HG03342 (cell line): ENCODE measurements around the gene PPP1R36.

Experiments
- ATAC-seq: cut with Tn5 transposase; IDR thresholded peaks from one replicate; pipeline ENCODE4 v1.9.1; 2021; ENCODE audit warnings: mild to moderate bottlenecking, moderate library complexity; ENCODE audit not compliant: unreplicated experiment

PPP1R36 gene, protein sequence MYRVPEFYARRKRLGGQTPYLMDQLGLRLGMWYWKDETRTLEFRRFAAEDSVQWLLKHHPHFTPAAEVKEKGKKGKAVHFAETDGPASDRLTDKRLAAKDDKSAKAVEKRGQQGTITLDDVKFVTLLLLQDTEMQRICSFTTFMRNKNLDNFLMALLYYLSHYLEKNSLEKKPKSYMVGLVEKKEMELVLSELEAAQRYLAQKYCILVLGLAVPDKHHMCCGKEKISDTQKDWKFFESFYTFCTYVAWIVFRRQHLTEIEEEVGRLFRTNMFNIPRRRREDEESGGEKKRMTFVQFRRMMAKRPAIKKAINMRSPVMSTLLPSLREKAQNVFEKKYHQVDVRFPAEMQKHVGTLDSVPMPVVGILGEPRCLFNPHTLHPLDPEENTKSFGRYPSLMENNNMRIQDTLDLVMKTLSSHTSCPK

GRCh38 chr14:64549791-64550620, at the start of gene PPP1R36:
TSS of gene PPP1R36 (plus strand) at chr14:64549961. CDS start at chr14:64549998, 37 bp downstream.
- no peak for ATAC-seq

DNA sequence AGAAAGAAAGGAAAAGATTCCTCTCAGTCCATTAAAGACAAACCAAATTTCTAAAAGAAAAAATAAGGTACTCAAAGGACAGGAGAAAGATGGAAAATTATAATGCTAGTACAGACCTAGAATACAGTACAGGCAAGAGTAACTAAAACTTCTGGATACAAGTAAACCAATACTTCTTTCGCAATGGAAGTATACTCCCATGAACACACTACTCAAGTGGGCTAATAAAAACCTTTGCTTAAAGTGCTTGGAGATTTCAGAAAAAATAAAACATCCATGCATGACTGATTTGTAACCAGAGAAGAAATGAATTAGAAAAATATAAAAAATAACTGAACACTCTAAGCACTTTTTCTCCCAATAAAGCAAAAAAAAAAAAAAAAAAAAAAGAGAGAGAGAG, 49.7 kb upstream of the PPP1R36 start:
- no peak for ATAC-seq

DNA sequence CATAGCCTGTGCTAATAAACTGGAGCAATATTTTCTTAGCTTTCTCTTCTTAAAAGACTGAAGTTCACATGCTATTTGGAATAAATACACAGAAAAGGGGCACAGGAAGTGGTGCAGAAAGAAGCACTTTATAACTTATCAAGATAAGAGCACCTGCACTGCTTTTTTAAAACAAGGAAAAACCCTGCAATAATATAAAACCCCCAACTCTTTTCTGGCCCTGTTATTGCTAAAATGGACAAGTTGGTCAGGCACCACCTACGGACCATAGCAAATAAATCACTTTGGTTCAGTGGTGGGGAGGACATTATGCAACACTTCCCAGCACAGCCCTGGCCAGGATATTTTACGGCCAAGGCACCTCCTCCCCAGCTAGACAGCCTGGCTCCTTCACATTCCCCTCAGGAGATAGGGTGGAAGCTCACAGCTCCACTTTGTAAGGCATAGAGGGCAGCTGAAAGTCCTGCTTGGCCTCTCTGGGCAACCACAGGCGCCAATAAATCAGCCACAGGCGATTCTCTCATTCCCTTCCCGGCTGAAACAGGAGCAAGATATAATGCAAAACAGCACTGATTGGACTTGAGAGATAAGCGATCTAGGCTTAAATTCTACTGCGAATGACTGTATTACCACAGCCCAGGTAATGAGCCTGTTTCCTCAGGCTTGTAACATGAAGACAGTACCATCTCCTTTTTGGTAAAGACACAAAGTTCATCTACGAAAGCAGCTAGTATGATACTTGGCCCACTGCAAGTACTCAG, 48.2 kb upstream of the PPP1R36 start:
- no peak for ATAC-seq

DNA sequence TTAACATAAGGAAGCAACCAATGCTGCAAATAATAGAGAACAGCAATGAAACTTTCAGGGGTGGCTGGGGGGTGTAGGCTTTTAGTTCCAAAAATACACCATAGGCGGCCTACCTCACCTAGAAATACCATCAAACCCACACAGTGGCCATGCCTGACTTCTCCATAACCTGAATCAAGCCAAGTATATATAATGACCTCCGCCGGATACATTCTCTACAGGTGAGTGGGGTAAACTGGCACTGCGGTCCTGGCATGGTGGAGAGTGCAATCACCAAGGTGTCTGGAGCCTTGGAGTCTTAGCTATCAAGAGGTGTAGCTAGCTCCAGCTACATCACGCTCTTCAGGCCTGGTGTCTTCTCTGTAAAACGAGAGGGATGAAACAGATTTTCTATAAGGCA, 47.3 kb upstream of the PPP1R36 start:
- no peak for ATAC-seq

DNA sequence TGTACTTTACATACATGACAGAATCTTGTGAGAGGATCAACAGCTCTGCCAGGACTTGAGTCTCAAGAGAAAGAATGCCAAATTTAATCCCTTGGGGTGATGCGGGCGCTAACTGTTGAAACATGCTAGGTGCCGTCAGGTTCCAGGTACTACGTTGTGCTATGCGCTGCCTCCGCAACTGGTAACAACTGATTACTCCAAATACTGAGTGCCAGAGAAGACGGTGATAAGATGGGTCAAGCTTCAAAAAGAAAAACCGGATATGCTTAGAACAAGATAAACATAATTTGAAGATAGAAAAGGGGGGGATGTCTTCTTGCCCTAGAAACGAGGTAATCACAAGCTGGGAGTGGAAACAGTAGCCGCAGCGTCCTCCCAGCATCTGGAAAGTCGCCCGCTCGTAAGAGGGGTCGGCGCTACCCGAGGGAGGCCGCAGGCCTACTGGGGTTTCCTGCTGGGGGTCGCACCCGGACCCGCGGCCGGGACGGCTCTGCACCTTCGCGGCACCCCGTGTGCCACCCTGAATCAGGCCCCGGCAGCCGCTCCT, 46.8 kb upstream of the PPP1R36 start:
- peak; percentile 5 for ATAC-seq

DNA sequence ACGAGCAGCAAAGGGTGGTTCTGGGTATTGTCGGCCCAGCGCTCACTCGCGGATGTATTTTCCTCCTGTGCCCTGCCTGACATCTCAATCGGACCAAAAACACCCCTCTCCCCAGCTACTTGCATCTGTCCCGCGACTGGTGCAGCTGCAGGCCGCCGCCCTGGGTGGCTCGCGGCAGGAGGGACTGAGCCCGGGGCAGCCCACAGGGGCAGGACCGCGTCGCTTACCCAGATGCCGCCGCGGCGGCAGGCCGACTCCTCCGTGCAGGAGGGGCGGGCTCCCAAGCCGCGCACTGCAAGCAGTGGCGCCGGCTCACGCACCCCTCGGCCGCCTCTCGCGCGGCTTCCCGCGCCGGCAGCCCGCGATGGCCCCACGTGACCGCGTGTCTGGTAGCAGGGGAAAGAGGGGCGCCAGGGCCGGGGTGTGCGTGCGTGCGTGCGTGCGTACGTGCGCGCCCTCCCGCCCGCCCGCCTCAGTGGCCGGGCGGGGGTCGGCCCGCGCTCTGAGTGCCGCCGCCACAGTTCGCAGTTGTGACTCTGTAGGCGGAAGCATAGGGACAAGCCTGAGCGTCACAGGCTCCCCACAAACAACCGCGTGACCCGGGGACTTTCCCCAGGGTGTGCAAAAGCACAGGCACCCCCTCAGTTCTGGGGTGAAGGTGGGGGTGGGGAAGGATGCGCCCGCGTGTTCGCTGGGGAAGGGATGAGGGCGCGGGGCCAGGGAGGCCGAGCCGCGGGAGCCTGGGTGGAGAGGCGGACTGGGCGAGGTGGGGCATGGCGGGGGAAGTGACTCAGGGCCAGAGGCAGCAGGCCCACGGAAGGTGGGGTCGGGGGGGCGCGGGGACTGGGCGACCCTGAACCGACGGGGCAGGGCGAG, 46.1 kb upstream of the PPP1R36 start, which contains the start of gene ZBTB25:
ZBTB25 (minus strand) TSS at position 405 of the 876 bp plus-strand sequence. CDS start 13,305 bp downstream, outside the sequence.
- ATAC-seq, result peak; percentile 64

GRCh38 chr14:64504310-64504896, 45.4 kb upstream of the PPP1R36 start, which contains the start of gene ZBTB1:
TSS of gene ZBTB1 (plus strand) at chr14:64504770. CDS start at chr14:64521505, 16,735 bp downstream.
- ATAC-seq, result no peak

DNA sequence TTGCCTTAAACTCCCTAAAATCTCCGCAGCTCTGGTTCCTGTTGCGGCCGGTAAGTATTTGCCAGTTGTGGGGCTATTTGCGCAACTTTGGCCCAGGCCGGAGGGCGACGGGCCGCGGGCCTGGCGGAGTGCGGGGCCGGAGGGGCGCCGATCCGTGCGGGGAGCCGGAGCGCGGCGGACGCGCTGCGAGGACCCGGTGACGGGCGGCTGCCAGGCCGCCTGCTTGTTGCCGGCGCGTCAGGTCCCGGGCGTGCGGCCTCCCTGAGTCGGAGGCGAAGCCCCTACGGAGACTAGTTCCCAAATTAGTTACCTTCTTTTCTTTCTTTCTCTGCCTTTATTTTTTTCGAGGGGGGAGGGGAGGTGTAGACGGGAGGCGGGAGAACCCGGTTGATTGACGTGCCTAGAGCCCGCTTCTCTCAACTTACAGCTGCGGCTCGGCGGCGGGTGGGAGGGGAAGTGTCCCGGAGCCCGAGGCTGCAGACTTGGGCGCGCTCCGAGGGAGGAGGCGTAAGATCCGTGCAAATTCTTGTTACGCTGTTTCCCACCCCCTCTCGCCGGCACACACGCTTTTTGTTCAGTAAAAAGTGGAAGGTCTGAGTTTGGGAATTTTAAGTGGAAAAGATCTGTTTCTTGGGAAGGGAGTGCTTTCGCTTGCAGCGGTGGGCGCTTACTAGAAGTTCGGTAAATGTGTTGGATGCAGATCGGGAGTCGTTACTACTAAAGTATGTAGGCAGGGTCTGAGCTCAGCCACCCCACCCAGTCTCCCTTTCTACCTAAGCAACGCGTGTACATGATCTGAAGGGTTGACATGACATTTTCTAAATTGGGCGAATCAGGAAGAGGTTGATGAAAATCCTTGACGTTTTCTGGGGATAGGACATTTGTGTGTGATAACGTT, 44.6 kb upstream of the PPP1R36 start:
- ATAC-seq, result peak; percentile 25

GRCh38 chr14:64506721-64507120, 43.0 kb upstream of the PPP1R36 start:
- ATAC-seq, result no peak

- ATAC-seq, result no peak
Observed at GRCh38 chr14:64507376-64508156, 42.2 kb upstream of the PPP1R36 start.

GRCh38 chr14:64508215-64508776, 41.5 kb upstream of the PPP1R36 start:
- peak; percentile 10 for ATAC-seq

- ATAC-seq, result no peak
Observed at GRCh38 chr14:64509036-64509435, 40.7 kb upstream of the PPP1R36 start.

DNA sequence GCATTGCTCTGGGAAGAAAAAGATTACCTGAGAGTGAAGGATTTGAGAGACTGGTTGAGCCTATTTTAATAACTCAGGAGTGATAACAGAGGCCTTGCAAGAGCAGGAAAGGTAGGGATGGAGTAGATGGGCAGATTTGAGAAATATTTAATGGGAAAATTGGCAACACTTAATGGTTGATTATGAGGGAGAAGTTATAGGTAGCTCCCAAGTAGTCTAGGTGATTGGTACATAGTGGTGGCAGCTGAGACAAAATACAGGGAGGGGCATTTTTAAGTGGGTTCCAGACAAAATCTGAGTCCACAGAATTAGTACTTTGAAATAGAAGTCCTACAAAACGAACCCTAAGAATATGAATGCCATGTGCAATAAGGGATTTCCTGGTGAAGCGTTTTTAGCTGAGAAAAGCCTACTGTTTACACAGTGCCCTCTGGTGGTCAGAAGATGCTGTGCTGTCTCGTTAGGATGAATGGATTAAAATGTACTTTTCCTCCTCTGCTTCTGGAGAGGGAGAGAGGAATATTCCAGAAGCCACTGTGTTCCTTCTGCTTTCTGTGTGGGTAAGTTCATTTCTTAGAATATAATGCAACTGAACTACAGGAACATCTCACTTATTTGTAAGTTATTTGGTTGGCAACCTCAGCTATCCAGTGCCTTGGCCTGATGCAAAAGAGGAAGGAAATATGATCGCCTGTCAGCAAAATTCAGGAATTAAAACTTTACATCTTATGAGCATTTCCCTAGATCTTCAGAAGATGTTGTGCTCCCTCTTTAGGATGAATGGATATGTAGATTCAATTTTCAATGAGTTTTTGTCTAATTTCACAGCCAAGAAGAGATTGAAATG, 38.7 kb upstream of the PPP1R36 start:
- no peak for ATAC-seq

- ATAC-seq, result no peak
Observed at GRCh38 chr14:64513271-64513670, 36.5 kb upstream of the PPP1R36 start.

DNA sequence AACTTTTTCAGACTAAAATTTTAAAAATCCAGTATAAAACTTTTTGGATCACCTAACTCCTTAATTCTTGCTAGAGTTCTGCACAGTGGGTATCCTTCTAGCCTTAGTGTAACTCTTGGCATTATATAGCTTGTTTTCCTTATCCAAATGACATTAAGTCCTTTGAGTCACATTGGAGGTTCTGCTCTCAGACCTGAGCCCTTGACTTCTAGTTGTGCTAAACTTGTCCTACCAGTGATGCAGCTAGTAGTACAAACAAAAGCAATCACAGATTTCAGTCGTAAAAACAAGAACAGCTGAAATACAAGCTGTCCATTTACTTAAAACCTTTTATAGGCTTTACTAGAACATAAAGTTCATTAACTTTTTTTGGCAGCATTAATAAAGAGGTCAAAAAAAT, 34.7 kb upstream of the PPP1R36 start:
- no peak for ATAC-seq

GRCh38 chr14:64516969-64517368, 32.8 kb upstream of the PPP1R36 start:
- ATAC-seq, result no peak
